HG03378 (cell line): ENCODE measurements around the gene GPR107.

Source experiments
- ATAC-seq: cut with Tn5 transposase; IDR thresholded peaks from one replicate; pipeline ENCODE4 v1.9.1; 2021; ENCODE audit warnings: mild to moderate bottlenecking, moderate library complexity; ENCODE audit not compliant: unreplicated experiment

Gene GPR107

DNA sequence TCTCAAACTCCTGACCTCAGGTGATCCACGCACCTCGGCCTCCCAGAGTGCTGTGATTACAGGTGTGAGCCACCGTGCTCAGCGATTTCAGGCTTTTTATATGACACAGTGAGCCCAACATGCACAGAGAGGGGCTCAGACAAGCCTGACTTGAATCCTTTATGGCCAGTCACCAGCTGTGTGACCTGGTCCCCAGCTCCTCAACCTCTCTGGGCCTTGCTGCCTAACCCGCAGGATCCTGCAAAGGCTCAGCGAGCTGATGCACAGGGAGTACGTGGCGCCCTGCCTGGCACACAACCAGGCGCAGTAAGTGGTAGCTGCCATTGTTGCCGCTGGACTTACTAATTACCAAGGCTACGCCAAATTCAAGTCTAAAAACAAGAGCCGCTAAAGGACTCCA is 101.9 kb downstream of the GPR107 start:
- ATAC-seq = no peak

DNA sequence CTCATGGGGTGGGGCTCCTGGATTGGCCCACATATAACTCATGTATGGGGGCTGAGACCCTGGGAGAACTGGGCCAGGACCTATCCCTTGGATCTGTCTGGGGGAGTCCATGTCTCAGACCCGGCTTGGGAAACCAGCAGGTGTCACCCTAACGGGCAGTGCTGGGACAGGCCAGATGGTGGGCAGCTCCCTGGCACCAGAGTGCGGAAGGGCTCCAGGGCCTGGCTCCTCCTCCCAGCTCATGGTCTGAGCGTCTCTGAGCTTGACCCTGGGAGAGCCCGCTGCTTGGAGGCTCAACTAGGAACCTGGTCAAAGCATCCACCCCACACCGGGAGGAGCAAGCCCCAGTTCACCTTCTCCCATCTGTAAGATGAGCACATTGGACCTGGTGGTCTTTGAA is 103.0 kb downstream of the GPR107 start:
- ATAC-seq = no peak

DNA sequence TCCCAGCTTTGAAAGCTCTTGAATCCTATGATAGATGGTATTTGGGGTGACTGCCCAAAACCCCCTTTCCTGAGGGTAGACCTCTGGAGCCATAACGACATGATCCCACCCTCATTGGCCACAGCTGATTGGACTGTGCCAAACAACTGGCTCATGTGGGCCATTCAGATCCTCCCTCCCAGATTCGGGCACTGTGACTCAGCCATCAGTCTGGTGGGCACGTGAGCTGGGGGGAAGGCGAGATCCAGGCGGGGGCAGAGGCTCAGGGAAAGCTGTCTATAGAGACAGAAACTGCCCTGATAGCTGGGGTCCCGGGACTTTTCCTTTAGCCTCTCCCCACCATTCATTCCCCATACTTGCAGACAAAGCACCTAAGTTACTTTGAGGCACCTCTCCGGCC is 103.4 kb downstream of the GPR107 start:
- no peak for ATAC-seq

DNA sequence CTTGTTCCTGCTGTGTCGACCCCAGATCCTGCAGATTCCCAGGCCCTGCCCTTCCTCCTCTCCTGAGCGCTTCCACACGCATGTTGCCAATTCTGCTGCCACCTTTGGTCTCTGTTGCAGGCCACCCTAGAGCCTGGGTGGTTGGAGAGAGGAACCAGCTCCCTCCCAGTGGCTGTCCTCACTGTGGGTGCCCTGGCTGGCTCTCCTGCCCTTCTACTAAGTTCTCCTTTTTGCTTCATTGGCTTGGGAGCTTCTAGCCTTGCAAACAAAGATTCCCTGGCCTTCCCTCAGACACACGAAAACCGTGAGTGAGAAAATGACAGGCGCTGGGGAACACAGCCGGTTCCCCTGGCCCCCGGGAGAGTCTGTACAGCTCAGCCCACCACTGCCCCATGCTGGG is 104.3 kb downstream of the GPR107 start:
- ATAC-seq = no peak

DNA sequence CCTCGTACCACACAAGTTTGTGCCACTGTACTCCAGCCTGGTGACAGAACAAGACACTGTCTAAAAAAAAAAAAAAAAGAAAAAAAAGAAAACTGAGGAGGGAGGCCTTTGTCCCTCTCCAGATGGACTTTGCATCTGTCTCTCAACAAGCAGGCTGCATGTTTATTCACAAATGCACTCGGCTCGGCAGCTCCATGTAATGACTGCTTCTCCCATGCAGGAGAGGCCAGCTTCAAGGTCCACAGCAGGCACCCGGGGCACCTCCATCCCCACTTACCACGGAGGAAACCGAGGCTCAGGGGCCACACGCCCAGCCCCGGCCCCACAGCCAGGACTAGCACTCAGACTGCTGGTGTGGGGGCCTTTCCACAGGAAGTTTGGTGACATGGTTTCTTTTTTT is 105.4 kb downstream of the GPR107 start:
- no peak for ATAC-seq

DNA sequence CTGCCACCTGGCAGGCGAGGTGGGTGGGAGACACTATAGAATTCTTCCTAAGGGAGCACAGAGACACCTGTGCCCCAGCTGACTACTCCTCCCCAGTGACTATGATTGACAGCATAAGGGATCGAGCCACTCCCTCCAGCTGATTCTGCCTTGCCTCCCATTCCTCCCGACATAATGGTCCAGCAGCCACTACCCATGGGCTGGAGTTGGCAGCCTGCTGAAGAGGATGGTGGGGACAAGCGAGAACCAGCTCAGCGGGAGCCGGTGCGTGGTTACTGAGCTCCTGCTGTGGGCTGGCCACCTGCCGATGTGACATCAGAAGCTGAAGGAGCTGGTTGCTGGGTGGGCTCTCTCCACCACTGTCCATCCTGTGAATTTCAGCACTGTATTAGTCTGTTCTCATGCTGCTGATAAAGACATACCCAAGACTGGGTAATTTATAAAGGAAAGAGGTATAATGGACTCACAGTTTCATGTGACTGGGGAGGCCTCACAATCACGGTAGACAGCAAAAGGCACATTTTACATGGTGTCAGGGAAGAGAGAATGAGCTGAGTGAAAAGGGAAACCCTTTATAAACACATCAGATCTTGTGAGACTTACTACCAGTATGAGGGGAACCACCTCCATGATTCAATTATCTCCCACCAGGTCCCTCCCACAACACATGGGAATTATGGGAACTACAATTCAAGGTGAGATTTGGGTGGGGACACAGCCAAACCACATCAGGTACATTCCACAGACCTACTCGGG is 106.4 kb downstream of the GPR107 start:
- no peak for ATAC-seq

DNA sequence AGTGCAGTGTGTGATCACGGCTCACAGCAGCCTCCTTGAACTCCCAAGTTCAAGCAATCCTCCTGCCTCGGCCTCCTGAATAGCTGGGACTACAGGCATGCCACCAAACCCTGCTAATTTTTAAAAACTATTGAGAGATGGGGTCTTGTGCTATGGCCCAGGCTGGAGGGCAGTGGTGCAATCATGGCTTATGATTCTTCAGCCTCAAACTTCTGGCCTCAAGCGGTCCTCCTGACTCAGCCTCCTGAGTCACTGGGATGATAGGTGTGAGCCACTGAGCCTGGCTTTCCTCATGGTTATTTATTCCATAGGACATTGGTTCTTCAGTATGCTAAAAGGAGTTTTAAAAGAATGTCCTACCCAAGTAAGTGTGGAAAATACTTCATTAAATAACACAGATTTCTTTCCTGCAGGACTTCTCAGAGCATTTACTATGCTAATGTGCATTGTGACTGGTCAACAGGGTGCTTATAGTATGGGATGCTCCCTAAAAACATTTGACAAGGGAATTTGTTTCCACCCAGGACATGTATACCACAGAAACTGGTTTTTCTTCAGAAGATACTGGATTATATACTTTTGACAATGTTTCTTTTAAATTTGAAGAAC is 107.3 kb downstream of the GPR107 start:
- ATAC-seq = no peak

DNA sequence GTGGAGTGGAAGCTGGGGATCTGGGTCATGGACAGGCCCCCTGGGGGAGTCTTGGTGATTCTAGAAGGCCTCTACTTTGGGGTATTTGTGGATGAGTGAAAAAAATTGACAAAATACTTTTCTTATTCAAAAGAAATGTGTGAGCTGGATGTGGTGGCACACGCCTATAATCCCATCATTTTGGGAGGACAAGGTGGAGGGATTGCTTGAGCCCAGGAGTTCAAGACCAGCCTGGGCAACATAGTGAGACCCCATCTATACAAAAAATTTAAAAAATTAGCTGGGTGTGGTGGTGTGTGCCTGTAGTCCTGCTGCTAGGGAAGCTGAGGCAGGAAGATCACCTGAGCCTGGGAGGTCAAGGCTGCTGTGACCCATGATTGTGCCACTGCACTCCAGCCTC is 111.9 kb downstream of the GPR107 start:
- no peak for ATAC-seq

DNA sequence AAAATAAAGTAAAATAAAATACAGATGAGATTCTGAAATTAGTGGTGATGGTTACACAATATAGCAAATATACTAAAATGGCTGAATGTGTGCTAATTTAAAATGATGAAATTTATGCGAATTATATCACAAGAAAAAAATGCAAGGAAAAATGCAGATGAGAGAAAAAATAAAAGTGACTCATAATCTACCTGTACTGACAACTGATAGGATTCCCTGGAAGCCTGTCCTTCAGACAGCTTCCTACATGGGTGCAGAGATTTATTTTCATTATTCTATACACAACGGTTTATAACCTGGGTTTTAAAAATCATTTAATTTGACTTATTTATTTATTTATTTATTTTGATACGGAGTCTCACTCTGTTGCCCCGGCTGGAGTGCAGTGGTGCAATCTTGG is 112.7 kb downstream of the GPR107 start:
- no peak for ATAC-seq

DNA sequence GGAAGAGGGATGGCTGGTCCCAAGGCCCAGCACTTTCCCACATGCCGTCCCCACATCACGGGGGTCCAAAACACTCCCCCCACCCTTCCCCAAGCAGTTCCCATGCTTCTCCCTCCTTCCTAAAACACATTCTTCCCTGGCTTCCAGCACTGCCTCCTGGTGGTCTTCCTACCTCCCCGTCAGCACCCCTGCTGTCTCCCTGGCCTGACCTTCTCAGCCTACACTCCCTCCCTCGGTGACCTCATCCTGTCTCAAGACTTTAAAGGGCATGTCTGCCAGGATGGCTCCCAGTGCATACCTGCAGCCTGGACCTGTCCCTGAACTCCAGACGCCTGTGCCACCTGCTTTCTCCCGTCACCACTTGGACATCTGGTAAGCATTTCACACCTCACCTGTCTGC is 114.2 kb downstream of the GPR107 start:
- ATAC-seq = no peak

DNA sequence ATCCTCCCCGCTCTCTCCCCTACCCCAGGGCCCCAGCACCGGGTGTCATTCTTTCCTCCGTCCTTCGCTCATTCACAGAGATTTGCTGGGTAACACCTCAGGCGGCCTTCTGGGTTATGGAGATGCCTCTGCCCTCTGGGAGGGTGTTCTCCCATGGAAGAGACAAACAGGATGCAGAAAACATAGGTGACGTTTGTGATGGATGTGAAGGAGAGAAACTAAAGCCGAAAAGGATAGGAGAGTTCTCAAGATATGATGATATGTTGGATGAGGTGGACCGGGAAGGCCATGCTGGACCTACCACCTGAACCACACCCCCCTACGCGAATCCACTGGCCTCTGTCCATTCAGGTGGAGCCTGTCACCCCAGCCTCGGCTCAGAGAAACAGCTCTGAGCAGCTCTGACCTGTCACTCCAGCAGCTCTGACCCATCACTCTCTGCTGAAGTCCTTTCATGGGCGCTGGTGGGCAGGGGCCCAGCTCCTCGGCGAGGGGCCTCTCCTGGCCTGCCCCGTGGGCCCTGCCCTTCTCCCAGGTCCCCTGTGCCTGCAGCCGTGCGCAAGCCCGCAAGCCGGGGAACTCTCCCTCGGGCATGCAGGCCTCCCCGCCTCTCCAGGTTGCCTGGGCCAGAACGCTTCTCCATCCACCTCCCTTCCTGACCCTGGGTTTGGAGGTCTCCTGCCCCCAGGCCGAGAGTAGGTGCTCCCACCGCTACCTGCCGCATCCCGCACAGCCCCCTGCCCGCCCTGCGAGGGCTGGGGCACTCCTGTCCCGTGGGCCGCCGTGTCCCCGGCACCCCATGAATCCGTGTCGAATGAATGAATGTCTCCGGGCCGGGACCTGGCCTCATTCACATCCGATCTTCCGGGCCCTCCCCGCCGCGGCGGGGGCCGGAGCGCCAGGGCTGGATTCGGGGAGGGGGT is 117.8 kb downstream of the GPR107 start:
- ATAC-seq = no peak

DNA sequence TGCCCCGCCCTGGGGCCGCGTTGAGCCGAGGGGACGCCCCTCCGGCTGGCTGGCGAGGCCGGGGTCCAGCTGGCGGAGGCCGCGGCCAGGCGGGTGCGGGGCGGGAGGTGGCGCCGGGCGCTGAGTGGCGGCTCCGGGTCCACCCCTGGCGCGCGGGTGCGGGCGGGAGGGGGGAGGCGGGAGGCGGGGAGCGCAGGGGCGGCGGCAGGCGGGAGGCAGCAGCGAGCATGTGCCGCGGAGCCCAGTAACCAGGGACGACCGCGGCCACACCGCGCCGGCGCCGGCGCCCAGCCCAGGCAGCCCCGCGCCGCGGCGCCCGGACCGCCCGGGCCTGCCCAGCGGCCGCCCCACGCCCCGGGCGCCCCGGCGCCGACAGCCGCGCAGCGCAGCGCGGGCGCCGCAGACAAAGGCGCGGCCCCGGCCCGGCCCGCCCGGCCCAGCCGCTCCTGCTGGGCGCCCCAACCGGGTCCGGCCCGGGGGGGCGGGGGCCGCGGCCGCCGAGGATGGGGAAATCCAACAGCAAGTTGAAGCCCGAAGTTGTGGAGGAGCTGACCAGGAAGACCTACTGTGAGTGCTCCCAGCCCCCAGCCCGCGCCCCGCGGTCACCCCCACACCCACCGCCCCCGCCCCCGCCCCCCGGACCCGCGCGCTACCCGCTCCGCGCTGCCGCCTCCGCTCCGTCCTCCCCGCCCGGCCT is 118.6 kb downstream of the GPR107 start, which contains the start of gene NCS1:
Gene NCS1 (plus strand): TSS at position 244 of the 697 bp plus-strand sequence. CDS start 260 bp downstream, at position 504.
- no peak for ATAC-seq

DNA sequence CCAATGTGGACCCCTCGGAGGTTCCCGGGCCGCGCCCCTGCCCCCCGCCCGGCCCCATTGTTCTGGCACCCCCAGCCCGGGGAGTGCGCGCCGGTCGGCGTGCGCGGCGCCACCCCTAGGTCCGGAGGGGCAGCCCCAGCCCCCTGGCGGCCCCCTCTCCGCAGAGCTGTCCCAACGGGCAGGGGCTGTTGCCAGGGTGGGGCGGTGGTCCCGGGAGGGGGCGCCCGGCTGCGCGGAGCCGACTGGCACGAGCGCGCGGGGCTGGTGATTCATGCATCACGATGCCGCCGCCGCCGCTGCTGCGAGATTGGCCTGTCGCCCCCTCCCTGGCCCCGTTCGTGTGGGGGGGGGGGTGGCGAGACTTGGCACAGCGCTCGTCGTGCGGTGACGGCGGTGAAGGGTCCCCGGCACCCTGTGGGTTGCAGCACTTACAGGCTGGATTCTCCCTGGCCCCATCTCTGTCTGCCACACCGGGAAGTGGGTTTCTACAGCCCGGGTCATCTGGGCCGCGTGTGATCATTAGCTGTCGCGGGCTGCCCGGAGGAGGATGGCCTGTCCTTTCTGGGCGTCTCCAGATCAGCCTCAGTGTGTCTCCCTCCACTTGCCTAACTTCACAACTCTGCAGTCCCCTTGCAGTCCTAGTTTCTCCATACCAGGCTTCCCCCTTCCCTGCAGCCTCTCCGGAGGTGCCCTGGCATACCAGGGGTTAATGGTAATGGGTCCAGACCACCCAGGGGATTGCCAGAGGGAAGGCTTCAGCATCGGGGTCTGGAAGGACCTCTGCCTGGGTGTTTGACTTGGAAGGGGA is 119.4 kb downstream of the GPR107 start:
- no peak for ATAC-seq

DNA sequence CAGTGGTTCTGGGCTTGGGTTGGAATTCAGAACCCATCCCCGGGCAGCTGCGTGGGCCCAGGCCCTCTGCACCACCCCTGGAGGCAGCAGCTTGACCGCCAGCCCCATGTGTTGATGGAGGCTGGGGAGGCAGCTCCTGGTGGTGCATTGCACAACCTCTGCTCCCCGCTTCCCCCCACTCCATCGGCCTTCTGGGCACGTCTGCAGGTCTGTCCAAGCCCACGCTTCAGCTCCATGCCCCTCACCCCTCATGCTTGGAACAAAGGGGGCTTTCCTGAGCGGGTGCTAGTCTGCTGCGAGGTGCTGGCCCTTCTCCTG is 119.9 kb downstream of the GPR107 start:
- ATAC-seq = no peak

DNA sequence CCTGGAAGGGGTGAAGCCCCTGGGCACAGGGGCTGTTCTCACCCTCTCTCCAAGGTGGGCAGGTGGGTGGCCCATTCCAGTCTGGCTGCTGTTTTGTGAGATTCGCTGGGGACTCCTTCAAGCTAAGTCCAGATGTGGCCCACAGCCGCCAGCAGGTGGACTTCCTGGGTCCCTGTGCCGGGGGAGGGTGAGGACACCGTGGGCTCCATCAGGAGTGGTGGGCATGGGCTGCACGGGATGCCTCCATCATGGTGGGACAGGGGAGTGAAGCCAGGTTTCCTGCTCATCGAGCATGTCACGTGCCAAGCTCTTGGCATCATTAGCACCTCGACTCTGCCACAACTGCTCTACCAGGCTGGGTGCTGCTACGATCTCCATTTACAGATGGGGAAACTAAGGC is 120.3 kb downstream of the GPR107 start:
- no peak for ATAC-seq

DNA sequence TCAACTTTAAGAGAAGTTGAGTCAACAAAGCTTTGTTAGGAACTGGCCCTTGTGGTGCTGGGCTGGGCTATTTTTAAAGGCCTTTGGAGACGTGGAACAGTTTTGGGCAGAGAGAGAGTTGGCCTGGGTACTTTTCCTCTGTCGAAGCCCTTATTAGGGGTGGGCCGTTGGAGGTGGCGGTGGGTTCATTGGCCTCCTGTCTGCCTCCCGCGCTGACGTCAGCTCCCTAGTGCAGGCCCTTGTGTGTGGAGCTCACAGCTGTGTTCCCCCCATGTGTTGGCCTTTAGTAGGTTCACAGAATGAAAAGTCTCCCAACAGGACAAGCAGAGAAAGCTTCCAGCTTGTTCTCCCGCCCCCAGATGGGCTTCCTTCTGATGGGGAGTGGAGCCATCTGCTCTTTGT is 121.2 kb downstream of the GPR107 start:
- ATAC-seq = no peak

DNA sequence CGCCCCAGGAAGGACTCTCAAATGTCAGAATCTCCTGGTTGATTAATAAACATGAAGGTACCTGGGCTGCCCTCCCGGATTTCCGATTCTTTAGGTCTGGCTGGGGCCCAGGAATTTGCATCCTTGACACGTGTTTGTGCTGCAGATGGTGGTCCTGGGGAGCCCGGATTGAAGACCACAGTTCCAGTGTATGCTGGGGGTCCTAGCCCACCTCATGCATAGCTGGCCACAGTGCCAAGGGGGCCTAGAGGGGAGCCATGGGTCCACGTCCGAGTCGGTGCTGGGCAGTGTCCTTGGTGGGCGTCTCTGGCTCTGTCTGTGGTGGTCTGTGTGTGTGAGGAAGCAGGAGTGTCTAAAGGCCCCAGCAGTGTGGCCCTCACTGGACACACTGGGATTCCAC is 121.6 kb downstream of the GPR107 start:
- no peak for ATAC-seq

DNA sequence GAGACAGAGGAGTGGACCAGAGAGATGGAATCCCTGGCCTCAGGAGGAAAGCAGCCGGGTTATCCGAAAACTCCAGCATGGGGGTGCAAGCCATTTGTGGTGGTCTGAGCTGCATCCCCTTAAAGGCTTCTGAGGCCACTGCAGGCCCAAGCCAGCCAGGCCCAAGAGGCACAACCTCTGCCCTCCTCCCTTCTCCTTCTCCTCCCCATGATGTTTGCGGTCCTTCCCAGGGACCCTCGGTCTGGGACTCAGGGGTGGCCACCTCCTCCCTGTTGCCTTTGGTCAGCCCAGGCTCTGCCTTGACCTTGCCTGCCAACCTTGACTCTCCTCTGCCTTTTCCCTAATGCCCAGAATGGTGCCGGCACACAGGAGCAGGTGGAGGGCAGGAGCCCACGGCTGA is 123.1 kb downstream of the GPR107 start:
- no peak for ATAC-seq

DNA sequence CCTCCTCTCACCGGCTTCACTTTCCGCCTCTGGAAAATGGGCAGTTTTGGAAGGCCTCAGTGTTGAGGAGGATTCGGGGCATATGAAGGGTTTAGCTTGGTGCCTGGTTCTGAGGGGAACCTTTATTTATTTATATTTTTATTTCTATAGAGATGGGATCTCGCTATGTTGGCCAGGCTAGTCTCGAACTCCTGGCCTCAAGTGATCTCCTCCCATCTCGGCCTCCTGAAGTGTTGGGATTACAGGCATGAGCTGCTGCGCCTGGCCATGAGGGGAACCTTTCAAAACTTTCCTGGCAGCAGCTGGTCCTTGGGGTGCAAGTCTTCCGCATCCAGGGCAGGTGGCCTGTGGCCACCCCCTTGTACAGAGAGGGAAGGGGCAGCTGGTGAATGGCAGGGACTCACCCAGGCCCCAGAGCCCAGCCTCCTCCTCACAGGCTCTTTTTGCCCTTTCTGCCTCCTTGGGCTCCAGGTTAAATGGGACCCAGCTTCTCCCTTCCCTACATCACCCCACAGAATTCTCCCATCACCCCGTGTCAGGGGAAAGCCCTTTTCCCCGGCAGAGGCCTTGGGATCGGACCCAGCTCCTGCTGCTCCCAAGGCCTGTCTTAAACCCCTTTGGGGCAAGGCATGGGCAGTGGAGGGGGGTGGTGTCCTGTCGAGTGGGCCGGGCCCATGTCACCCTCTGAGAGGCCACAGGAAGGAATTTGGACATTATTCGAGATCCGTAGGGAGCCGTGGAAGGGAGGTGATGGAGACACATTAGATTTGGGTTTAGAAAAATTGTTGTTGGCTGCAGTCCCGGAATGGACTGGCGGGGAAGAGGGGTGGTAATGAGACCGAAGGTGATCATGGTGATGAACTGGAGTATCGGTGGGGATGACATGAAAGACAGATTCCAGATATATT is 124.4 kb downstream of the GPR107 start:
- no peak for ATAC-seq
